Measurements from ENCODE around the gene KCTD16. TPM values are rescaled to one million over a fixed set of nuclear protein-coding genes. Genes with fewer than 3 reads are reported as not detected.

The KCTD16 gene
- total RNA-seq, 1 experiment from 2014 or later: 0.08 TPM

DNA sequence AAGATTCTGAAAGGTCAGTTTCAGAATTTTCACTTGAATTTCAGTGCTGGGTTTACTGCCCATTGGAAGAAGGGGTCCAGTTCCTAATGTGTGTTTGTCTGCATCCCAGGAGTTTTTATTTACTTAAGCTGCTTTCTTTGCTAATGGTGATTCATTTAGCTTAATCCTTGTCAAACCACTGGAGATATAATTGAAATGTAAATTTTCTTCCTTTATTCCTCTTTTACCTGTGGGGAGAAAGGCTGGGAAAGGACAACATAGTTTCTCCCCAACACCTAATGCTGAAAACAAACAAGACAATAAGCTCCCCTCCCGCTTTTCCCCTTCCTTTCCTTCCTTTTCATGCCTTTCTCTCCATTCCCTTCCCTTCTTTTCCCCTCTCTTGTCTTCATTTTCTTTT, 185.8 kb downstream of the KCTD16 start:
- no TSS peak for BruUV-seq (replicated peaks)
- ChIA-PET POLR2A (no interaction called here), CTCF (no interaction called here)
- no peak overlapping the region for H3K27ac ChIP-seq (ENCODE audit: low read length)
- no peaks in the 10 kb centered on the region for H3K9me3 ChIP-seq (ENCODE audit: control insufficient read depth, insufficient read depth, low read depth, low read length)
- no peaks in the 10 kb centered on the region for H3K36me3 ChIP-seq (ENCODE audit: control insufficient read depth, insufficient read depth, low read length)
- in situ Hi-C loops (cut with HindIII; ENCODE audit: low pct_unique_long_range_greater_than_20kb, low sequenced_read_pairs) (no loop called here), intact Hi-C loops (cut with micrococcal nuclease; ENCODE audit: unreplicated experiment) (no loop called here)
- DNase-seq (ENCODE audit: low read depth, low spot score) (no peak), ATAC-seq (no peak)
- no peaks in the 10 kb centered on the region for H3K4me1 ChIP-seq (ENCODE audit: control insufficient read depth, insufficient read depth, low read length)
- H3K4me3 ChIP-seq (ENCODE audit: low read depth in 2 of 2, low read length in 2 of 2): no peak overlapping the region
- TF ChIP-seq, protein P1, sequence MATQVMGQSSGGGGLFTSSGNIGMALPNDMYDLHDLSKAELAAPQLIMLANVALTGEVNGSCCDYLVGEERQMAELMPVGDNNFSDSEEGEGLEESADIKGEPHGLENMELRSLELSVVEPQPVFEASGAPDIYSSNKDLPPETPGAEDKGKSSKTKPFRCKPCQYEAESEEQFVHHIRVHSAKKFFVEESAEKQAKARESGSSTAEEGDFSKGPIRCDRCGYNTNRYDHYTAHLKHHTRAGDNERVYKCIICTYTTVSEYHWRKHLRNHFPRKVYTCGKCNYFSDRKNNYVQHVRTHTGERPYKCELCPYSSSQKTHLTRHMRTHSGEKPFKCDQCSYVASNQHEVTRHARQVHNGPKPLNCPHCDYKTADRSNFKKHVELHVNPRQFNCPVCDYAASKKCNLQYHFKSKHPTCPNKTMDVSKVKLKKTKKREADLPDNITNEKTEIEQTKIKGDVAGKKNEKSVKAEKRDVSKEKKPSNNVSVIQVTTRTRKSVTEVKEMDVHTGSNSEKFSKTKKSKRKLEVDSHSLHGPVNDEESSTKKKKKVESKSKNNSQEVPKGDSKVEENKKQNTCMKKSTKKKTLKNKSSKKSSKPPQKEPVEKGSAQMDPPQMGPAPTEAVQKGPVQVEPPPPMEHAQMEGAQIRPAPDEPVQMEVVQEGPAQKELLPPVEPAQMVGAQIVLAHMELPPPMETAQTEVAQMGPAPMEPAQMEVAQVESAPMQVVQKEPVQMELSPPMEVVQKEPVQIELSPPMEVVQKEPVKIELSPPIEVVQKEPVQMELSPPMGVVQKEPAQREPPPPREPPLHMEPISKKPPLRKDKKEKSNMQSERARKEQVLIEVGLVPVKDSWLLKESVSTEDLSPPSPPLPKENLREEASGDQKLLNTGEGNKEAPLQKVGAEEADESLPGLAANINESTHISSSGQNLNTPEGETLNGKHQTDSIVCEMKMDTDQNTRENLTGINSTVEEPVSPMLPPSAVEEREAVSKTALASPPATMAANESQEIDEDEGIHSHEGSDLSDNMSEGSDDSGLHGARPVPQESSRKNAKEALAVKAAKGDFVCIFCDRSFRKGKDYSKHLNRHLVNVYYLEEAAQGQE (IDR thresholded peaks at IDR 0.05; ENCODE audit: insufficient read depth in 1 of 2, low read depth in 2 of 2, low read length in 1 of 2): no peak
- TF ChIP-seq TCF7L2 (IDR thresholded peaks at IDR 0.05; ENCODE audit: low read depth, low read length): no peak
- no peak for TF ChIP-seq CTCF (IDR thresholded peaks at IDR 0.05)
- no peak for TF ChIP-seq POLR2AphosphoS5 (IDR thresholded peaks at IDR 0.05; ENCODE audit: low read depth, low read length)
- no peak for TF ChIP-seq SIN3A (IDR thresholded peaks at IDR 0.05; ENCODE audit: borderline replicate concordance, insufficient read depth, low read depth, low read length)
- no peaks in the 10 kb centered on the region for H3K27me3 ChIP-seq (ENCODE audit: control insufficient read depth, insufficient read depth, low read length)

DNA sequence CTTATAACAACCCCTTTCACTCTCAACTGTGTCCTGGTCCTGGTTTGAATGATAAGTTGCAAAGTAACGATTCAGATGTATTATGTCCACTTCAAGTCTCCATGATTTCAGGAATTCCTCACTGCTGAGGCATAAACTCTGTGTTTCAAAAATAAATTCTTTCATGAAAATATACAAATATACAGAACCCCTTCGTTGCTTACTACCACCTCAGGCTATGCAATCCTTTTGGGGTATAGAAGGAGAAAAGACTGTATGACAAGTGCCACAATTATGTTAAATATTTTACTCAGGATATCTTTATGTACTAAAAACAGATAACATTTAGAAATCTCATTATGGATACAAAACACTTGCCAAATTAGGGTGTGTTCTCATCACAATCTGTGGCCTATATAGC, 190.7 kb downstream of the KCTD16 start:
- Histone ChIP-seq H3K4me1 (ENCODE audit: control insufficient read depth, insufficient read depth, low read length) (no peaks in the 10 kb centered on the region), H3K9me3 (ENCODE audit: control insufficient read depth, insufficient read depth, low read depth, low read length) (no peaks in the 10 kb centered on the region), H3K4me3 (ENCODE audit: low read depth in 2 of 2, low read length in 2 of 2) (no peak overlapping the region), H3K27me3 (ENCODE audit: control insufficient read depth, insufficient read depth, low read length) (no peaks in the 10 kb centered on the region), H3K36me3 (ENCODE audit: control insufficient read depth, insufficient read depth, low read length) (no peaks in the 10 kb centered on the region), H3K27ac (ENCODE audit: low read length) (no peak overlapping the region)
- CTCF ChIA-PET: no interaction called here
- intact Hi-C loops (cut with micrococcal nuclease; ENCODE audit: unreplicated experiment) (no loop called here), in situ Hi-C loops (cut with HindIII; ENCODE audit: low pct_unique_long_range_greater_than_20kb, low sequenced_read_pairs) (no loop called here)
- POLR2A ChIA-PET: no interaction called here
- BruUV-seq (replicated peaks): no TSS peak
- TF ChIP-seq TCF7L2 (IDR thresholded peaks at IDR 0.05; ENCODE audit: low read depth, low read length) (no peak), CTCF (IDR thresholded peaks at IDR 0.05) (no peak), SIN3A (IDR thresholded peaks at IDR 0.05; ENCODE audit: borderline replicate concordance, insufficient read depth, low read depth, low read length) (no peak)
- ATAC-seq (no peak), DNase-seq (ENCODE audit: low read depth, low spot score) (no peak)

DNA sequence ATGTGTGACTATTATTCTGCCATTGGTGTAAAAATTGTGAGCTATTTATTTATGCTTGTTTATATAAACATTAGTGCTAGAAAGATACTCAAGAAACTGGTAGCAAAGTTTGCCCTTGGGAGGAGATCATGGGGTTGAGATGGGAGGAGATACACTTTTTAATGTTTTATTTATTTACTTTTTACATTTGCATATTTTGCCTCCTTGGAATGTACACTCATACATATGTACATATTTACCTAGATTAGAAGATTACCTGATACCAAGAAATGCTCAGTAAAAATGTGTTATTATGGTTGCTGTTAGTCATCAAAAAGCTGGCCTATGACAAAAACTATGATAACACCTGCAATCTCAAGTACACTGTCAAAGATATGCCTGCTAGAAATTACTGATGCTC, 195.2 kb downstream of the KCTD16 start:
- ChIA-PET CTCF (no interaction called here), POLR2A (no interaction called here)
- ATAC-seq (no peak), DNase-seq (ENCODE audit: low read depth, low spot score) (no peak)
- BruUV-seq (replicated peaks): no TSS peak
- TF ChIP-seq SIN3A (IDR thresholded peaks at IDR 0.05; ENCODE audit: borderline replicate concordance, insufficient read depth, low read depth, low read length): no peak
- TF ChIP-seq, protein P1 (IDR thresholded peaks at IDR 0.05; ENCODE audit: insufficient read depth in 1 of 2, low read depth in 2 of 2, low read length in 1 of 2): no peak
- no peak for TF ChIP-seq CTCF (IDR thresholded peaks at IDR 0.05)
- no peak for TF ChIP-seq POLR2AphosphoS5 (IDR thresholded peaks at IDR 0.05; ENCODE audit: low read depth, low read length)
- TF ChIP-seq TCF7L2 (IDR thresholded peaks at IDR 0.05; ENCODE audit: low read depth, low read length): no peak
- in situ Hi-C loops (cut with HindIII; ENCODE audit: low pct_unique_long_range_greater_than_20kb, low sequenced_read_pairs) (no loop called here), intact Hi-C loops (cut with micrococcal nuclease; ENCODE audit: unreplicated experiment) (no loop called here)
- Histone ChIP-seq H3K36me3 (ENCODE audit: control insufficient read depth, insufficient read depth, low read length) (no peaks in the 10 kb centered on the region), H3K4me3 (ENCODE audit: low read depth in 2 of 2, low read length in 2 of 2) (no peak overlapping the region), H3K27me3 (ENCODE audit: control insufficient read depth, insufficient read depth, low read length) (no peaks in the 10 kb centered on the region), H3K9me3 (ENCODE audit: control insufficient read depth, insufficient read depth, low read depth, low read length) (no peaks in the 10 kb centered on the region), H3K27ac (ENCODE audit: low read length) (no peak overlapping the region), H3K4me1 (ENCODE audit: control insufficient read depth, insufficient read depth, low read length) (no peaks in the 10 kb centered on the region)

Data from Panc1 (cell line).